Natural killer cell (primary cell): ENCODE results near the gene FOXQ1. TPM values are rescaled to one million over a fixed set of nuclear protein-coding genes. Genes with fewer than 3 reads are reported as not detected.

Experiments
- ATAC-seq, 3 donors: fragments of 150-1000 bp in 2 of 3; fragments of 200-7000 bp in 1 of 3; cut with Tn5 transposase; 1 replicate in 1 of 3; 2 replicates in 2 of 3; pipeline ENCODE4 v1.10.0; 2021; ENCODE audit warnings: mild to moderate bottlenecking in 2 of 3, moderate library complexity in 2 of 3
- DNase-seq, 2 donors: peaks; one replicate each; pipeline versions ENCODE4 v3.0.0 to v3.0.0-alpha.2; 2013 to 2021; ENCODE audit warnings: mixed read lengths in 1 of 2
- H3K27ac ChIP-seq: one replicate; pipeline ENCODE4 v1.5.1; 2013; ENCODE audit warnings: mild to moderate bottlenecking, low read length
- H3K27me3 ChIP-seq: one replicate; pipeline ENCODE4 v1.6.1; 2013; ENCODE audit warnings: low read length; ENCODE audit not compliant: control insufficient read depth, insufficient read depth
- H3K36me3 ChIP-seq: one replicate; pipeline ENCODE4 v1.6.1; 2013; ENCODE audit warnings: low read length; ENCODE audit not compliant: control insufficient read depth, insufficient read depth
- H3K4me1 ChIP-seq: one replicate; pipeline ENCODE4 v1.6.1; 2013; ENCODE audit warnings: low read length; ENCODE audit not compliant: control insufficient read depth, insufficient read depth
- H3K4me3 ChIP-seq: one replicate; pipeline ENCODE4 v1.5.1; 2013; ENCODE audit warnings: low read length
- H3K9me3 ChIP-seq: one replicate; pipeline ENCODE4 v1.6.1; 2013; ENCODE audit warnings: low read length; ENCODE audit not compliant: control insufficient read depth, insufficient read depth
- H3K27ac Mint-ChIP-seq, 2 donors: one replicate each; pipeline ENCODE4 v1.8.0; 2022; ENCODE audit warnings: mild to moderate bottlenecking in 2 of 2, mixed read lengths in 2 of 2, moderate library complexity in 1 of 2
- H3K27me3 Mint-ChIP-seq, 2 donors: one replicate each; pipeline ENCODE4 v1.8.0; 2022; ENCODE audit warnings: low read depth in 2 of 2, mixed read lengths in 2 of 2
- H3K36me3 Mint-ChIP-seq: one replicate; pipeline ENCODE4 v1.8.0; 2022; ENCODE audit warnings: mixed read lengths
- H3K4me1 Mint-ChIP-seq, 2 donors: one replicate each; pipeline ENCODE4 v1.8.0; 2022; ENCODE audit warnings: mixed read lengths in 2 of 2
- H3K4me3 Mint-ChIP-seq: one replicate; pipeline ENCODE4 v1.8.0; 2022; ENCODE audit warnings: mild to moderate bottlenecking, moderate library complexity, mixed read lengths
- H3K9me3 Mint-ChIP-seq, 2 donors: one replicate each; pipeline ENCODE4 v1.8.0; 2022; ENCODE audit warnings: mixed read lengths in 2 of 2
- CTCF ChIP-seq: fragments of 200-600 bp; IDR thresholded peaks from one replicate; pipeline ENCODE4 v1.8.0; 2022; ENCODE audit warnings: antibody characterized with exemption
- WGBS: methylation state at CpG from one replicate; pipeline ENCODE4 v1.1.7; 2013; ENCODE audit warnings: missing lambda C conversion rate; ENCODE audit not compliant: insufficient coverage; 5-methylcytosine and 5-hydroxymethylcytosine counted together
- intact Hi-C: fragments of 100-400 bp; cut with micrococcal nuclease; formaldehyde crosslinking; loops from one replicate; pipeline ENCODE4 v1.14.2; 2022
- total RNA-seq, 4 donors: library from RNA; stranded (reverse); fragments of 120-200 nt in 1 of 4; gene quantifications; one replicate each; pipeline versions ENCODE4 v1.2.3 to v1.2.4, GENCODE V29; 2013 to 2022

The FOXQ1 gene
- total RNA-seq, 3 donors from 2014 or later (not counting 1 experiment from before 2014, with no cell fraction given), result not detected

DNA sequence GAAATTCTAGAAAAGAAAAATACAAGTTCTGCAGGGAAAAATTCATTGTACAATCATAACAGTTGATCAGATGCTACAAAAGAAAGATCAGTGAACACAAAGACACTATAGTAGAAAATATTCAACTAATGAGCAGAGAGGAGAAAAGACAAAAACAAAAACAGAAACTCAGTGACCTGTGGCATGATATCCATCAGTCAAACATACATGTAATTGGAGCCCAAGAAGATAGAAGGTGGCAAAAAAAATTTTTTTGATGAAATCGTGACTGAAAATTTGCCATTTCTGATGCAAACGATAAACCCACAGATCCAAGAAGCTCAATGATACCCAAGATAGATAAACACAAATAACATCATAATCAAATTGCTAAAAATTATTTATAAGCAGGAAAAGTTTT lies 13.1 kb upstream of the FOXQ1 start:
- Histone ChIP-seq H3K36me3 (no peaks in the 10 kb centered on the region), H3K27me3 (peaks cover 3% of the 10 kb centered on the region), H3K27ac (no peak overlapping the region), H3K4me3 (no peak overlapping the region), H3K9me3 (no peaks in the 10 kb centered on the region), H3K4me1 (no peaks in the 10 kb centered on the region)
- intact Hi-C loops, result no loop called here
- no peaks in the 10 kb centered on the region for H3K36me3 Mint-ChIP-seq
- H3K9me3 Mint-ChIP-seq, result no peaks in the 10 kb centered on the region
- no peak for TF ChIP-seq CTCF
- no peak overlapping the region for H3K4me3 Mint-ChIP-seq
- DNase-seq (no peak), ATAC-seq (no peak)
- WGBS, result no CpG with 5 or more reads among the region's 2 CpGs
- no peak overlapping the region for H3K27ac Mint-ChIP-seq
- peaks cover 34 to 41% of the 10 kb centered on the region in 2 donors for H3K27me3 Mint-ChIP-seq
- no peaks in the 10 kb centered on the region for H3K4me1 Mint-ChIP-seq

DNA sequence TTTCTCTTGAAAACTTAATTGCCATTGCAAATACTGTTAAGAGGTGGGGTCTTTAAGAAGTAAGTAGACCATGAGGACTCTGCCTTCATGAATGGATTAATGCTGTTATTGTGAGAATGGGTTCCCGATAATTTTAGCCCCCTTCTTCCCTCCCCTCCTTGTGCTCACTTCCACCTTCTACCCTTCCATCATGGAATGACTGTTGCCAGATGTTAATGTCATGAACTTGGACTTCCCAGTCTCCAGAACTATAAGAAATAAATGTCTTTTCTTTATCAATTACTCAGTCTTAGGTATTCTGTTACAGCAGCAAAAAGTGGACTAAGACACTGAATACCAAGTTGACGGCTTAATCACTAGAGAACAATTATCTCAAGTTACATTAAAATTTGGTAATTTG lies 5.8 kb upstream of the FOXQ1 start:
- Mint-ChIP-seq H3K27me3 (peaks cover 44 to 55% of the 10 kb centered on the region in 2 donors), H3K4me3 (no peak overlapping the region)
- no peak overlapping the region for H3K27ac ChIP-seq

GRCh38 chr6:1309366-1309765 lies 2.5 kb upstream of the FOXQ1 start:
- no peak overlapping the region for H3K27ac Mint-ChIP-seq
- no peaks in the 10 kb centered on the region for H3K36me3 Mint-ChIP-seq
- no peak for ATAC-seq
- no peak for TF ChIP-seq CTCF
- DNase-seq, result no peak
- no peak overlapping the region for H3K4me3 Mint-ChIP-seq
- Histone ChIP-seq H3K27ac (no peak overlapping the region), H3K36me3 (no peaks in the 10 kb centered on the region), H3K27me3 (peaks cover 25% of the 10 kb centered on the region), H3K9me3 (no peaks in the 10 kb centered on the region), H3K4me3 (no peak overlapping the region), H3K4me1 (peaks cover 8% of the 10 kb centered on the region)
- intact Hi-C loops, result no loop called here
- peaks cover 5 to 10% of the 10 kb centered on the region in 2 donors for H3K4me1 Mint-ChIP-seq
- H3K27me3 Mint-ChIP-seq, result peaks cover 52 to 65% of the 10 kb centered on the region in 2 donors
- 37% methylated on average over 6 of the region's 6 CpGs for WGBS
- H3K9me3 Mint-ChIP-seq, result no peaks in the 10 kb centered on the region

More for the DNA sequence above, 5.8 kb upstream of the FOXQ1 start:
- ATAC-seq (no peak), DNase-seq (no peak)
- H3K4me3 ChIP-seq, result no peak overlapping the region
- Mint-ChIP-seq H3K4me1 (peaks cover 3 to 4% of the 10 kb centered on the region in 2 donors), H3K36me3 (no peaks in the 10 kb centered on the region), H3K9me3 (no peaks in the 10 kb centered on the region), H3K27ac (no peak overlapping the region)
- no peaks in the 10 kb centered on the region for H3K36me3 ChIP-seq
- H3K9me3 ChIP-seq, result no peaks in the 10 kb centered on the region
- TF ChIP-seq CTCF, result no peak
- WGBS, result no CpG with 5 or more reads among the region's 2 CpGs
- intact Hi-C loops, result no loop called here
- peaks cover 4% of the 10 kb centered on the region for H3K4me1 ChIP-seq
- H3K27me3 ChIP-seq, result peaks cover 16% of the 10 kb centered on the region
